ENCODE data around the gene LRSAM1.
A peak's percentile ranks its signal among the peaks of the same experiment; 100 is the strongest.

LRSAM1 gene

DNA sequence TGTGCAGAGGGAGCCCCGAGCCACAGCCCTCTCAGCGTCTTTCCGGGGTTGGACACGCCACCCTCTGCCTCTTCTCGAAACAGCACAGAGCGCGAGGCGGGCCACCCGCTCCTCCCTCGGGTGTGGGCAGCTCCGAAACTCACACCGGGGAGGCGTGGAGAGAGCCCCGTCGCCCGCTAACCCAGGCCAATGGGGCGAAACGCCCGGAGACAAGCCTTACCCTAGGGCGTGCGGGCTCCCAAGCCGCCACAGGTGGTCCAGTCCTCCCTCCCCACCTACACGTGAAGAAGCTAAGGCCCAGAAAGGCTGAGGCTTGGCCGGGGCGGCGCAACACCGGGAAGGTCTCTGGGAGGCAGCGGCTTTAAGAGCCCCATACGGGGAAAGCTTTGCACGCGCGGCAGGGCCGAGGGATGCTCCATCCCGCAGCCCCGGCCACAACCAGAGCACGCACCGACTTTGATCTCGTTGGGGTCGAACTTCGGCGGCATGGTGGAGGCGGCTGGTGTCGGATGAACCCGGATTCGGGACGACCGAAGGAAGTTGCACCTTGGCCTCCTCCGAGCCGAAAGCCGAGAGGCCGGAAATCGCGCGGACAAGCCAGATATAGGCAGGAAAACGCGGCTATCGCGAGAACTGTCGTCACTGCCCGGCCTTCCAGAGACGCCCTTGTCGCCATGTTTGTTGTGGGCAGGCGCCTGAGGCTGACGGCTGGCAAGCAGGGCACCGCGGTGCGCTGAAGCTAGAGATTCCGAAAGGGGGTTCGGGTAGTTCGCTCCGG, at the start of gene LRSAM1, which contains the start of gene RPL12:
Gene LRSAM1, plus strand, starts transcription at position 681 of the 778 bp plus-strand sequence. CDS start 3,018 bp downstream, outside the sequence.
Gene RPL12, minus strand, starts transcription at position 577 of the 778 bp plus-strand sequence. Its CDS starts 89 bp downstream, at position 488.
- ATAC-seq (ENCODE audit: insufficient read depth, low read depth) (peak; percentile 74), DNase-seq (peak; percentile 95)
- peak within 1 kb of the TSS; percentile 81 for H3K27ac ChIP-seq (ENCODE audit: low read length)
- peaks cover 49% of the 10 kb centered on the region for H3K36me3 ChIP-seq (ENCODE audit: insufficient read depth, low read length)
- H3K9ac ChIP-seq (ENCODE audit: low read depth, low read length) = peak within 1 kb of the TSS; percentile 87
- H4K20me1 ChIP-seq (ENCODE audit: insufficient read depth, low read length) = peaks cover 46% of the 10 kb centered on the region
- peaks cover 38% of the 10 kb centered on the region for H3K4me1 ChIP-seq (ENCODE audit: insufficient read depth, low read length)
- H2AFZ ChIP-seq (ENCODE audit: low read depth, low read length) = peak within 1 kb of the TSS; percentile 95
- TF ChIP-seq EZH2 (IDR thresholded peaks at IDR 0.05; ENCODE audit: borderline replicate concordance, low read depth, low read length, severe bottlenecking) = no peak
- TF ChIP-seq, protein P1, sequence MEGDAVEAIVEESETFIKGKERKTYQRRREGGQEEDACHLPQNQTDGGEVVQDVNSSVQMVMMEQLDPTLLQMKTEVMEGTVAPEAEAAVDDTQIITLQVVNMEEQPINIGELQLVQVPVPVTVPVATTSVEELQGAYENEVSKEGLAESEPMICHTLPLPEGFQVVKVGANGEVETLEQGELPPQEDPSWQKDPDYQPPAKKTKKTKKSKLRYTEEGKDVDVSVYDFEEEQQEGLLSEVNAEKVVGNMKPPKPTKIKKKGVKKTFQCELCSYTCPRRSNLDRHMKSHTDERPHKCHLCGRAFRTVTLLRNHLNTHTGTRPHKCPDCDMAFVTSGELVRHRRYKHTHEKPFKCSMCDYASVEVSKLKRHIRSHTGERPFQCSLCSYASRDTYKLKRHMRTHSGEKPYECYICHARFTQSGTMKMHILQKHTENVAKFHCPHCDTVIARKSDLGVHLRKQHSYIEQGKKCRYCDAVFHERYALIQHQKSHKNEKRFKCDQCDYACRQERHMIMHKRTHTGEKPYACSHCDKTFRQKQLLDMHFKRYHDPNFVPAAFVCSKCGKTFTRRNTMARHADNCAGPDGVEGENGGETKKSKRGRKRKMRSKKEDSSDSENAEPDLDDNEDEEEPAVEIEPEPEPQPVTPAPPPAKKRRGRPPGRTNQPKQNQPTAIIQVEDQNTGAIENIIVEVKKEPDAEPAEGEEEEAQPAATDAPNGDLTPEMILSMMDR (IDR thresholded peaks at IDR 0.05; ENCODE audit: borderline replicate concordance, extremely low read depth, low read length, poor library complexity, severe bottlenecking) = peak; percentile 31
- H3K4me2 ChIP-seq (ENCODE audit: insufficient read depth, low read length) = peak within 1 kb of the TSS; percentile 98
- peak within 1 kb of the TSS; percentile 80 to 86 for H3K4me3 ChIP-seq (ENCODE audit: low read depth in 1 of 2, low read length in 2 of 2)
- H3K79me2 ChIP-seq (ENCODE audit: insufficient read depth, low read length) = peaks cover 44% of the 10 kb centered on the region
- no peaks in the 10 kb centered on the region for H3K9me3 ChIP-seq (ENCODE audit: insufficient read depth, low read length, severe bottlenecking)
- H3K27me3 ChIP-seq (ENCODE audit: insufficient read depth, low read length, poor library complexity) = no peaks in the 10 kb centered on the region

DNA sequence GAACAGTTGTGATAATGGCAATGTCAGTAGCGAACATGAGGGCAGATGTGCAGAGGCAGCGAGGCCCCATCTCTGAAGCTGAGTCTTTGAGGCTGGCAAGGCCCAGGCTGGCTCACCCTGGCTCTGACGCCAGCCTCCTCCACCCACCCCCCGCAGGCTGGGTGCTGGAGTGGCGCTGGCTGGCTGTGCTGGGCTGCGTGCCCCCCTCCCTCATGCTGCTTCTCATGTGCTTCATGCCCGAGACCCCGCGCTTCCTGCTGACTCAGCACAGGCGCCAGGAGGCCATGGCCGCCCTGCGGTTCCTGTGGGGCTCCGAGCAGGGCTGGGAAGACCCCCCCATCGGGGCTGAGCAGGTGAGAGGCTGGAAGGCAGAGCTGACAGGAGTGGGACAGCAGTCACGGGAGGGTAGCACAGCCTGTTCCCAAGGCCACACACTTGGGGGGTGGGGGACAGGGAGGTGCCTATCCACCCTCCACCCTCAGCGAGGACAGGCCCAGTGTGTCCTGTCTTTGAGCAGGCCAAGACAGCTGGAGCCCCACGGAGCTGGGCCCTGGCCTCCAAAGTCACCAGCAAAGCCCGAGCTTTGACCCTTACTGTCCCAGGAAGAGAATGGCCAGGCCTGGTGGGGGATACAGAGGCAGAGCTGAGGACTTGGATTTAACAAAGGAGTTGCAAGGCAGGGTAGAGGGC, 48.8 kb upstream of the LRSAM1 start:
- peak; percentile 37; the same call in 1 of the 3 replicates for ATAC-seq (ENCODE audit: insufficient read depth, low read depth)
- DNase-seq = no peak
- Histone ChIP-seq H3K4me1 (ENCODE audit: insufficient read depth, low read length) (no peaks in the 10 kb centered on the region), H3K9ac (ENCODE audit: low read depth, low read length) (no peak overlapping the region), H3K36me3 (ENCODE audit: insufficient read depth, low read length) (no peaks in the 10 kb centered on the region), H3K27me3 (ENCODE audit: insufficient read depth, low read length, poor library complexity) (peaks cover 28% of the 10 kb centered on the region), H3K4me2 (ENCODE audit: insufficient read depth, low read length) (no peak overlapping the region), H3K79me2 (ENCODE audit: insufficient read depth, low read length) (no peaks in the 10 kb centered on the region), H3K27ac (ENCODE audit: low read length) (no peak overlapping the region), H3K9me3 (ENCODE audit: insufficient read depth, low read length, severe bottlenecking) (no peaks in the 10 kb centered on the region), H3K4me3 (ENCODE audit: low read depth in 1 of 2, low read length in 2 of 2) (no peak overlapping the region), H4K20me1 (ENCODE audit: insufficient read depth, low read length) (peaks cover 86% of the 10 kb centered on the region), H2AFZ (ENCODE audit: low read depth, low read length) (no peak overlapping the region)
- TF ChIP-seq, protein P1 (IDR thresholded peaks at IDR 0.05; ENCODE audit: borderline replicate concordance, extremely low read depth, low read length, poor library complexity, severe bottlenecking) = no peak
- no peak for TF ChIP-seq EZH2 (IDR thresholded peaks at IDR 0.05; ENCODE audit: borderline replicate concordance, low read depth, low read length, severe bottlenecking)

DNA sequence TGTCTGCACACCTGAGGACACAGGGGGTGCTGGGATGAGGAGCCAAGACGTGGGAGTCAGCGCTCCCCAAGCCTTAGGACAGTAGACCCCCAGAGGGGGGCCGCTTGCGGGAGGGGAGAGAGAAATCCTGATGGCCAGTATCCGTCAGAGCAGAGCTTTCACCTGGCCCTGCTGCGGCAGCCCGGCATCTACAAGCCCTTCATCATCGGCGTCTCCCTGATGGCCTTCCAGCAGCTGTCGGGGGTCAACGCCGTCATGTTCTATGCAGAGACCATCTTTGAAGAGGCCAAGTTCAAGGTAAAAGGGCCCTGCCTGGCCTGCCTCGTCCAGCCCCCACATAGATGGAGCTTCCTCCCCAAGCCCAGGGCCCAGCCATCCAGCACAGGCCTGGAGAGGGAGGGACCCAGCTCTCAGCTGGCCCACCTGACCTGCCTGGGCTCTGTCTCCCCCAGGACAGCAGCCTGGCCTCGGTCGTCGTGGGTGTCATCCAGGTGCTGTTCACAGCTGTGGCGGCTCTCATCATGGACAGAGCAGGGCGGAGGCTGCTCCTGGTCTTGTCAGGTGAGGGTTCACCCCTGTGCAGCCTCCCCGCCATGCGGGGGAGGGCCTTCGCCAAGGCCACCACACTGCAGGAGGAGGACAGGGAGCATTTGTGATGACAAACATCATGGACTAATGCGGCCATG, 47.7 kb upstream of the LRSAM1 start:
- no peaks in the 10 kb centered on the region for H3K4me1 ChIP-seq (ENCODE audit: insufficient read depth, low read length)
- ATAC-seq (ENCODE audit: insufficient read depth, low read depth) (no peak), DNase-seq (no peak)
- peaks cover 76% of the 10 kb centered on the region for H4K20me1 ChIP-seq (ENCODE audit: insufficient read depth, low read length)
- no peaks in the 10 kb centered on the region for H3K79me2 ChIP-seq (ENCODE audit: insufficient read depth, low read length)
- no peak overlapping the region for H3K4me2 ChIP-seq (ENCODE audit: insufficient read depth, low read length)
- no peak overlapping the region for H3K9ac ChIP-seq (ENCODE audit: low read depth, low read length)
- peaks cover 28% of the 10 kb centered on the region for H3K27me3 ChIP-seq (ENCODE audit: insufficient read depth, low read length, poor library complexity)
- H3K9me3 ChIP-seq (ENCODE audit: insufficient read depth, low read length, severe bottlenecking) = no peaks in the 10 kb centered on the region
- TF ChIP-seq, protein P1 (IDR thresholded peaks at IDR 0.05; ENCODE audit: borderline replicate concordance, extremely low read depth, low read length, poor library complexity, severe bottlenecking) = no peak
- no peak for TF ChIP-seq EZH2 (IDR thresholded peaks at IDR 0.05; ENCODE audit: borderline replicate concordance, low read depth, low read length, severe bottlenecking)
- H3K36me3 ChIP-seq (ENCODE audit: insufficient read depth, low read length) = no peaks in the 10 kb centered on the region
- no peak overlapping the region for H3K4me3 ChIP-seq (ENCODE audit: low read depth in 1 of 2, low read length in 2 of 2)
- H3K27ac ChIP-seq (ENCODE audit: low read length) = no peak overlapping the region
- no peak overlapping the region for H2AFZ ChIP-seq (ENCODE audit: low read depth, low read length)

All from DND-41 (cell line).